GM18498 (cell line): ENCODE data around the gene SF3A2.
"Not testable (repeated sequence)": the region's sequence is repeated elsewhere in the genome, so short reads cannot be mapped to it uniquely, and the experiment has no call there.

ENCODE experiments used
- ATAC-seq: cut with Tn5 transposase; IDR thresholded peaks from one replicate; pipeline ENCODE4 v1.9.1; 2021; ENCODE audit warnings: mild to moderate bottlenecking, moderate library complexity; ENCODE audit not compliant: unreplicated experiment

SF3A2 gene

GRCh38 chr19:2273356-2274184 lies 36.9 kb downstream of the SF3A2 start:
- no peak for ATAC-seq

- no peak for ATAC-seq
These were observed 37.6 kb downstream of the SF3A2 start for GRCh38 chr19:2274185-2274711.

DNA sequence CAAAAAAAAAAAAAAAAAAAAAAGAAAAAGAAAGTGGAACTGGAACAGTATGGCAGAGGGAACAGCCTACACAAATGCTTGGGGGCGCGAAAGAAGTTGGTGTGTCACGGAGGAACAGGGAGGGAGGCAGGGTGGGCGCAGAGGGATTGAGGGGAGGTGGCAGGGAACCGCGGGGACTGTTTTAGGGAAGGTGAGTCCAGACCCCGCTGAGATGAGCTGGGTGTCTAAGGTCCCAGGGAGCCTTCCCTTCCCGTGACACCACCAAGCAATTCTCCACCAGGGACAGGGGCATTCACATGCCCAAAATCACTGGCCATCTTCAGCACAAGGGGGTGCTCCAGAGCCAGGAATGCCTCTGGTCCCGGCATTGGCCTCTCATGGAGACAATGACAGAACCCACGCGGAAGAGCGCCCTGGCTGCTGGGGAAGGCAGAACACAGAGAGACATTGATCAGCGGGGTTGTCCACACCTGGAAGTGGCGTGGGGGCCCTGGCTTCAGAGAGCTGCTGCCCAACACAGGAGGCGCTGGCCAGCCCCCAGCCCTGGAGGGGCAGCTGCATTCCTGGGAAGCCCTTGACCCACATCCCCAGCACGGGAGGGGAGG lies 38.4 kb downstream of the SF3A2 start:
- no peak for ATAC-seq

DNA sequence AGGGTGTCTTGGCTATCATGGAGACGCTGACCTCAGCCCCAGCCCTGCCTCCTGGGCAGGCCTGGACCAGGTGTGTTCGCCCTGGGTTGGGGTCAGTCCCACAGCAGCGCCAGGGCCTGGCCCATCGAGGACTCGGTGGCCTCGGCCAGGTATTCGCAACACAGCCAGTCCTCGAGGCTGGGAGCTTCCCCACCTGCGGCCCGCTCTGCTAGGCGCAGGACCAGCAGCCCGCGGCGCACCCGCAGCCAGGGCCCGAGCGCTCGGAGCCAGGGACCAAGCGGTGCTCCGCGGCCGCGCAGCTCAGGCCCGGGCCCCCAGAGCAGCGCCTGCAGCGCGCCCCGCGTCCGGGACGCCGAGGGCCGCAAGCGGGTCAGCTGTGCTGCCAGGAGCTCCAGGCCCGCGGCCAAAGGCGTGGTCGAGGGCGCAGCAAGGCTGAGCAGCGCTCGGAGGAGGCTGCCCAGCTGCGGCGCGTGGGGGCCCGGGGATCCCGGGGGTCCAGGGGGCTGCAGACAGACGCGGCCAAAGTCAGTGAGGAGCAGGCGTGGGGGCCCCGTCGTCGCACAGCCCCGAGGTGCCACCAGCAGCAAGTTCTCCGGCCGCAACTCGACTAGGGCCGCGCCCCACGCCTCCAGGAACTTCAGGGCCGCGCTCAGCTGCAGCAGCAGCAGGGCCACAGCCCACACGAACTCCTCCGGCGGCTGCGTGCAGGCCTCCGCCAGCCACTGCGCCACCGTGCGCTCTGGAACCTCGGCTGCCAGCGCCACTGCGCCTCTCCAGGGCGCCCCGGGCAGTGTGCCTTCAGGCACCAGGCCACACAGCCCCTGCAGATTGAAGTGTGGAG lies 39.2 kb downstream of the SF3A2 start:
- no peak for ATAC-seq

DNA sequence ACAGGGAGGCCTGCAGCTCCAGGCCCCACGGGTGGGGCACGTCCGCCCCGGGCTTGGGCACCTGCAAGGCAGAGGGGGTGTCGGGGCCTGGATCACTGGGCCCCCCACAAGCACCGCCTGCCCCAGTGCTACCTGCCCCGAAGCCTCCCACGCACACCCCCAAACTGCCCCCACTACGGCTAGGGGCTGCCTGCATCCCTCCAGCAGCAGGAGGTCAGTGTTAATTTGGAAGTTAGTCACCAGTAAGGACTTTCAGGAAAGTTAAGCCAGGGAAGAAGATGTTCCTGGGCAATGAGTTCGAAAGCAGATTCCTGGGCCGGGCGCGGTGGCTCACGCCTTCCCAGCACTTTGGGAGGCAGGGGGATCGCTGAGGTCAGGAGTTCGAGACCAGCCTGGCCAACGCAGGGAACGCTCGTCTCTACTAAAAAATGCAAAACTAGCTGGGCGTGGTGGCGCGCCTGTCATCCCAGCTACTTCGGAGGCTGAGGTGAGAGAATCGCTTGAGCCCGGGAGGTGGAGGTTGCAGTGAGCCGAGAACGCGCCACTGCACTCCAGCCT lies 39.9 kb downstream of the SF3A2 start:
- no peak for ATAC-seq

- ATAC-seq = no peak
These were observed 40.5 kb downstream of the SF3A2 start for GRCh38 chr19:2277138-2277537.

DNA sequence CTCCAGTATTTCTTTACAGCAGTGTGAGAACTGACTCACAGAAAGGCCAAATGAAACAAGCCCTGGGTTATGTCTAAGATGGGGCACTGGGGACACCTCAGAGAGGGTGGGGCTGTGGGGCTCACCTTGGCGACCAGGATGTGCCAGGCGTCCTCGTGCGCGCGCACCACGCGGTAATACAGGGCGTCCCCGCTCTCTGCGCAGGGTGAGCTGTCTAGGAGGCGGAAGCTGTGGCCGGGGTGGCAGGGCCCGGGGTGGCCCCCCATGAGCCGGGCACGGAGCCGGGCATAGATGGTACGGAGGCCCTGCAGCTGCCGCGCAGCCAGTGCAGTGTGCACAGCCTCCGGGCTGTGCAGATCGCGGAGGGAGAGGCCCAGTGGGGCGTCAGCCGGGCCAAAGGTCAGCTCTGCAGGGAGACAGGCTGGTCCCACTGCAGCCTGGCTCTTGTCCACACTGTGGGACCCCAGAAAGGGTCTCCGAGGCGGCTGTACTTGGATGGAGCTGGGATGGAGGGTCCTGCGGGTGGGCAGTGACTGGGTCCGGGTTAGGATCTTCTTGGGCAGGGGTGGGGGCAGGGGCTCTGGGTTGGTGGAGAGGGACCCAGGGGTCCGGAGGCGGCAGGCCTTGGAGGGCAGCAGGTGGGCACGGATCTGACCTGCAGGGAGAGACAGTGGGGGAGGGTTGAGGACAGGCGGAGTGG lies 42.0 kb downstream of the SF3A2 start:
- no peak for ATAC-seq

GRCh38 chr19:2280633-2281264 lies 44.1 kb downstream of the SF3A2 start:
- no peak for ATAC-seq

DNA sequence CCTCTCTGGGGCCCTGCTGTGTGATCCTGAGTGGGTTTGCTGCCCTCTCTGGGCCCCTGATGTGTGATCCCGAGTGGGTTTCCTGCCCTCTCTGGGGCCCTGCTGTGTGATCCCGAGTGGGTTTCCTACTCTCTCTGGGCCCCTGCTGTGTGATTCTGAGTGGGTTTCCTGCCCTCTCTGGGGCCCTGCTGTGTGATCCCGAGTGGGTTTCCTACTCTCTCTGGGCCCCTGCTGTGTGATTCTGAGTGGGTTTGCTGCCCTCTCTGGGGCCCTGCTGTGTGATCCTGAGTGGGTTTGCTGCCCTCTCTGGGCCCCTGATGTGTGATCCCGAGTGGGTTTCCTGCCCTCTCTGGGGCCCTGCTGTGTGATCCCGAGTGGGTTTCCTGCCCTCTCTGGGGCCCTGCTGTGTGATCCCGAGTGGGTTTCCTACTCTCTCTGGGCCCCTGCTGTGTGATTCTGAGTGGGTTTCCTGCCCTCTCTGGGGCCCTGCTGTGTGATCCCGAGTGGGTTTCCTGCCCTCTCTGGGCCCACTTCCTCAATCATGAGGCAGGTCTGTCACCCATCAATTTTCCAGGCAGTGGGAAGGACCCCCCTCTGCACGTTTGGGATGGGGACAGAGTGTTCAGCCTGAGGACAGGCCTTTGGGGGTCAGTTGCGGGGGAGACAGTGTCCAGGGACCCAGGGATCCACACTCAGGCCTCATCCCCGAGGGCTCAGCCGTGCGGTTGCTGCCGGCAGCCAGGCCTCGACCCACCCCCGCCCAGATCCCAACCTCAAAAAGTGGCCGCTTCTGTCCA lies 44.8 kb downstream of the SF3A2 start:
- ATAC-seq = not testable (repeated sequence)

DNA sequence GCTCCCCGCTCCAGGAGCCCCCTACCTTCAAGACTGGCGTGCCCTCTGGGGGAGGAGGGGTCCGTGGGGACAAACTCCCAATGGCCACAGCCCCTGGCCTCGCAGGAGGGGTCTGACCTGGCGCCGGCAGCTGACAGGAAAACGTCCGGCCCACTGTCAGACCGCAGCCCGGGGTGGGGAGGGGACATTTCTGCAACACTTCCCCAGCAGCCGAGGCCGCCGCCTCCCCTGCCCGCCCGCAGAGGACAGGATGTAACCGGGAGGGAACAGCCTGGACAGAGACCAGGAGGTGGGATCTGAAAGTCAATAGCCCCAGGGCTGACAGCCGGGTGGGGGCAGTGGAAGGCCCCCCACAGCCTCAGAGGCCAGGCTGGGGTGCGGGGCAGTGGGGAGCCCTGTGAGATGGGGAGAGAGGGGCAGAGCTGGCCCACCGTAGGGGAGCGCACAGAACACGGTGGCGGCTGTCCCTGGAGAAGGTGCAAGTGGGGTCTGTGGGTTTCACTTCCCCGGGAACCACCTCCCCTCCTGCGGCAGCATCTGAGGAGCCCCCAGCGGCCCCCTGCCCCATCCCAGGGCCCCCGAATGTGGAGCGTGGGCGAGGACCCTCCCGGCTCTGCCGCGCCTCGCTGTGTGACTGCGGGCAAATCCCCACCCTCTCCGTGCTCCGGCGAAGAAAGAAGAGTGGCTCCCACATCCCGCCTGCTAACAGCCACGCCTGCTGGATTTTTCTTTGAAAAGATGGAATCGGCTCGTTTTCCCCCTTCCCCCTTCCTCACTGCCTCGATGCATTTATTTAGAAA lies 45.6 kb downstream of the SF3A2 start, which contains the start of gene PEAK3:
TSS of gene PEAK3 (minus strand) at position 114 of the 800 bp plus-strand sequence. CDS start 1,244 bp downstream, outside the sequence.
- ATAC-seq = no peak

GRCh38 chr19:2282862-2283237 lies 46.2 kb downstream of the SF3A2 start:
- ATAC-seq = no peak

GRCh38 chr19:2283835-2284507 lies 47.3 kb downstream of the SF3A2 start:
- no peak for ATAC-seq

GRCh38 chr19:2286402-2287140 lies 49.9 kb downstream of the SF3A2 start:
- ATAC-seq = no peak

DNA sequence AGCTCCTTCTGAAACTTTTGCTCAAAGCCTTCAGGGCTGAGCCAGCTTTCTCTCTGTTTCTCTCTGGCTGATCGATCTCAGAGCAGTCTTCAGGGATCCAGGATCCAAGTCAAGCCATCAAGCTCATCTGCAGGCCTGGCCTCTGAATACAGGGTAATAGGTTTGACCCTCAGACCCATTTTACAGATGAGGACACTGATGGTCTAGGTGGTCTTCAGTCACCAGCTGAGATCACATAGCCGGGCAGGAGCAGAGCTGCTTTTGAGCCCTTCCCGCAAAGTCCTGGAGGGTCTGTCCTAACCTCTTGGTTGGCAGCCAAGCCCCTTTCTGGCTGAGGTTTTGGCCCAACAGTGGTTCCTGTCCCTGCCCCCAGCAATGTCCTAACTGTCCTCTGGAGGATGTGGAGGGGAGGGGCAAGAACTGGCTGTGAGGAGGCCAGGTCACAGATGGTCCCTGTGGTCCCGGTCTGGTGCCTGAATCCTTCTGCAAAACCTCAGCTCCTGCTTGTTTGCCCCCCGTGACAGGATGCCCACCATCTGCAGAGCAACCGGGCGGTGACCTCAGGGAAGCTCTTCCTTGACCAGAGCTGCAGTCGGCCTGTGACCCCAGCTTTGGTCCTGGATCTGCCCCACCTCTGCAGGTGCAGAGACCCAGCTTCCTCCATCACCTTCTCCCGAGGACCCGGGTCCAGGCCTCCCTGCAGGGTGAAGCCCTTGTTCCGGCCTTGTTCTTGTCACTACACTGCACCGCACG lies 51.1 kb downstream of the SF3A2 start:
- ATAC-seq = no peak

DNA sequence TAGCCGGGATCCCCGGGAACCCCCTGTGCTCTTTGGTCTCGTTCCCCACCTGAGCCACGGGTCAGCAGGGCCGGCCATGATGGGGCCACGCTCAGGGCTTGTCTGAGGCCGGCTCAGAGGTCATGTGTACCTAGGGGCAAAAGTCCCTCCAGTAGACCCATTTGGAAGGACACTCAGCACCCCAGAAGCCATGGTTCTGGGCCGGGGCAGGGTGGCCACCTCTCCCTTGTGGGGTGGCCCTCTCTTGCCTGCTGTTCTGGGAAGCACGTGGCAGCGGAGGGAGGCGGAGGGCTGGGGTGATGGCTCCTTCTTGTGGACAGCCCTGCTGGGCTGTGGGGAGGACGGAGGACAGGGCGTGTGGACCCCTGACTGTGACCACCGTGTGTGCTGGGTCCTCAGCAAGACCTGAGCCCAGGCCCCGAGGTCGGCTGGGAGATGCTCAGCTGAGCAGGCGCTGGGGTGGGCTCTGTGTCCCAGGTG lies 51.8 kb downstream of the SF3A2 start:
- ATAC-seq = no peak
